Heart left ventricle (tissue), 13 donors: ENCODE data around the gene ODAD3.
A peak's percentile ranks its signal among the peaks of the same experiment; 100 is the strongest.

ENCODE experiments used
- POLR2A ChIP-seq, 2 donors: fragments of 450-650 bp; IDR thresholded peaks; one replicate each; pipeline ENCODE4 v1.6.1; 2017; ENCODE audit warnings: antibody characterized with exemption in 2 of 2, mild to moderate bottlenecking in 2 of 2, moderate library complexity in 2 of 2
- TF ChIP-seq, protein P1 (sequence below), 12 donors: fragments of 200-600 bp; sonication (generic) in 4 of 12; IDR thresholded peaks; one replicate each; pipeline versions ENCODE4 v1.5.0 to v1.8.0; 2018 to 2022; ENCODE audit warnings: antibody characterized with exemption in 12 of 12, mild to moderate bottlenecking in 5 of 12
- donor health status: ischemic (EF 13 %, LVEDD 7.1; RV severe dilation, severe dysfunction).
- donor health status: DM: no; HTN: yes; CAD: no.
- donor health status: DM: no; HTN: no; CAD: no.
- donor health status: ischemic (EF 25% LVEDD 6.9; RV normal size, moderate dysfunction).
- donor health status: ischemic (EF 25% LVEDD 5.7; RV mildly dilated, moderate dysfunction).
- donor health status: ischemic (EF 35%, LVEDD 5.7; RV mildly dilated, moderate dysfunction).
- donor health status: nonischemic (EF 11% LVEDD 7.7; RV severe dilation, severe dysfunction).
- donor health status: DM: yes; HTN: yes; CAD: no.
- donor health status: PGD.
- donor health status: ischemic (EF 29% LVEDD 5.4; RV normal size, mild dysfunction).
- donor health status: nonischemic (EF 23%, LVEDD 6.1; RV moderate dilation, normal function).

- TF ChIP-seq, protein P1, sequence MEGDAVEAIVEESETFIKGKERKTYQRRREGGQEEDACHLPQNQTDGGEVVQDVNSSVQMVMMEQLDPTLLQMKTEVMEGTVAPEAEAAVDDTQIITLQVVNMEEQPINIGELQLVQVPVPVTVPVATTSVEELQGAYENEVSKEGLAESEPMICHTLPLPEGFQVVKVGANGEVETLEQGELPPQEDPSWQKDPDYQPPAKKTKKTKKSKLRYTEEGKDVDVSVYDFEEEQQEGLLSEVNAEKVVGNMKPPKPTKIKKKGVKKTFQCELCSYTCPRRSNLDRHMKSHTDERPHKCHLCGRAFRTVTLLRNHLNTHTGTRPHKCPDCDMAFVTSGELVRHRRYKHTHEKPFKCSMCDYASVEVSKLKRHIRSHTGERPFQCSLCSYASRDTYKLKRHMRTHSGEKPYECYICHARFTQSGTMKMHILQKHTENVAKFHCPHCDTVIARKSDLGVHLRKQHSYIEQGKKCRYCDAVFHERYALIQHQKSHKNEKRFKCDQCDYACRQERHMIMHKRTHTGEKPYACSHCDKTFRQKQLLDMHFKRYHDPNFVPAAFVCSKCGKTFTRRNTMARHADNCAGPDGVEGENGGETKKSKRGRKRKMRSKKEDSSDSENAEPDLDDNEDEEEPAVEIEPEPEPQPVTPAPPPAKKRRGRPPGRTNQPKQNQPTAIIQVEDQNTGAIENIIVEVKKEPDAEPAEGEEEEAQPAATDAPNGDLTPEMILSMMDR (IDR thresholded peaks at IDR 0.05), result no peak
- TF ChIP-seq POLR2A (IDR thresholded peaks at IDR 0.05), result peak in 1 of 2 donors; percentile 30
Observed at GRCh38 chr19:11420429-11421370, 14.2 kb downstream of the ODAD3 start.
